OCI-LY7 (cell line): Measurements from ENCODE around the gene ID1. TPM values are rescaled to one million over a fixed set of nuclear protein-coding genes. Genes with fewer than 3 reads are reported as not detected.

Source experiments
- BruUV-seq: library from RNA; stranded (reverse); fragments of 400-500 nt; replicated peaks from 2 replicates; lab custom pipeline; 2021; lab: Mats Ljungman, UMichigan
- CTCF ChIA-PET: fragments of 300-600 bp; sonication (Branson Sonifier 250); formaldehyde crosslinking; loops from one replicate; lab custom pipeline; 2022; ENCODE audit warnings: antibody characterized with exemption; ENCODE audit not compliant: unreplicated experiment; lab: Charles Lee
- POLR2A ChIA-PET: fragments of 300-600 bp; sonication (Branson Sonifier 250); formaldehyde crosslinking; loops from one replicate; lab custom pipeline; 2022; ENCODE audit warnings: antibody characterized with exemption; lab: Charles Lee
- DNase-seq: peaks from one replicate; pipeline ENCODE4 v3.0.0-alpha.2; 2015; ENCODE audit warnings: low spot score
- H2AFZ ChIP-seq: fragments of 200-600 bp; sonication (generic), shearing (Covaris generic); 2 replicates; pipeline ENCODE4 v1.6.1; 2014; ENCODE audit warnings: mild to moderate bottlenecking, antibody characterized with exemption, low read length, moderate library complexity
- H3K27ac ChIP-seq: fragments of 200-600 bp; sonication (generic); 2 replicates; pipeline ENCODE4 v1.5.1; 2014; ENCODE audit warnings: mixed run types, low read depth, mild to moderate bottlenecking, moderate library complexity, low read length, inconsistent platforms; ENCODE audit not compliant: poor library complexity, severe bottlenecking
- H3K36me3 ChIP-seq: fragments of 200-600 bp; sonication (generic); 2 replicates; pipeline ENCODE4 v1.6.1; 2014; ENCODE audit warnings: mild to moderate bottlenecking, antibody characterized with exemption, low read length, moderate library complexity, mixed read lengths; ENCODE audit not compliant: insufficient read depth
- H3K4me1 ChIP-seq: fragments of 200-600 bp; sonication (generic); 2 replicates; pipeline ENCODE4 v1.5.1; 2014; ENCODE audit warnings: mild to moderate bottlenecking, low read length; ENCODE audit not compliant: insufficient read depth, poor library complexity, severe bottlenecking
- H3K4me2 ChIP-seq: fragments of 200-600 bp; sonication (generic); 2 replicates; pipeline ENCODE4 v1.6.1; 2014; ENCODE audit warnings: mild to moderate bottlenecking, low read length
- H3K4me3 ChIP-seq: fragments of 200-600 bp; sonication (generic); 2 replicates; pipeline ENCODE4 v1.5.1; 2014; ENCODE audit warnings: mild to moderate bottlenecking, low read depth, low read length; ENCODE audit not compliant: poor library complexity, severe bottlenecking
- H3K79me2 ChIP-seq: fragments of 200-600 bp; sonication (generic); 2 replicates; pipeline ENCODE4 v1.6.1; 2016; ENCODE audit warnings: low read depth, mild to moderate bottlenecking, low read length, moderate library complexity, mixed read lengths; ENCODE audit not compliant: insufficient read depth
- H3K9me2 ChIP-seq: fragments of 200-600 bp; sonication (generic); 2 replicates; pipeline ENCODE4 v1.6.1; 2016; ENCODE audit warnings: mild to moderate bottlenecking, low read length, mixed read lengths; ENCODE audit not compliant: insufficient read depth
- H3K9me3 ChIP-seq: fragments of 200-600 bp; sonication (generic); 2 replicates; pipeline ENCODE4 v1.6.1; 2014; ENCODE audit warnings: mild to moderate bottlenecking, mixed run types, low read length, mixed read lengths
- H4K20me1 ChIP-seq: fragments of 200-600 bp; sonication (generic); 2 replicates; pipeline ENCODE4 v1.6.1; 2014; ENCODE audit warnings: mild to moderate bottlenecking, antibody characterized with exemption, low read length, moderate library complexity, mixed read lengths; ENCODE audit not compliant: insufficient read depth
- EZH2phosphoT487 ChIP-seq: fragments of 200-600 bp; sonication (generic); IDR thresholded peaks from 2 replicates; pipeline ENCODE4 v1.6.1; 2018; ENCODE audit warnings: low read depth, borderline replicate concordance, mild to moderate bottlenecking, mixed run types, antibody characterized with exemption, low read length, moderate library complexity, mixed read lengths
- intact Hi-C: fragments of 100-400 bp; cut with micrococcal nuclease; formaldehyde crosslinking; loops from one replicate; pipeline ENCODE4 v1.10.0; 2022; ENCODE audit not compliant: unreplicated experiment
- total RNA-seq, 2 experiments: library from RNA; depleted of rRNA in 1 of 2; stranded (reverse); fragments of >200 nt in 1 of 2; shearing (Covaris generic) in 1 of 2; gene quantifications; 2 replicates each; pipeline ENCODE4 v1.2.3, GENCODE V29; 2014 to 2022
- TF ChIP-seq, protein P1 (sequence below): fragments of 200-600 bp; sonication (generic); conservative IDR thresholded peaks from 2 replicates; pipeline ENCODE4 v1.5.1; 2014; ENCODE audit warnings: mild to moderate bottlenecking, antibody characterized with exemption, low read length, moderate library complexity, mixed read lengths

The ID1 gene
- total RNA-seq, 2 experiments from 2014 or later: 3.3 to 3.6 TPM

GRCh38 chr20:31580706-31581105 lies 24.4 kb upstream of the ID1 start:
- no TSS peak for BruUV-seq
- no peaks in the 10 kb centered on the region for H3K4me1 ChIP-seq
- H4K20me1 ChIP-seq: no peaks in the 10 kb centered on the region
- no peak overlapping the region for H3K4me2 ChIP-seq
- TF ChIP-seq, protein P1, sequence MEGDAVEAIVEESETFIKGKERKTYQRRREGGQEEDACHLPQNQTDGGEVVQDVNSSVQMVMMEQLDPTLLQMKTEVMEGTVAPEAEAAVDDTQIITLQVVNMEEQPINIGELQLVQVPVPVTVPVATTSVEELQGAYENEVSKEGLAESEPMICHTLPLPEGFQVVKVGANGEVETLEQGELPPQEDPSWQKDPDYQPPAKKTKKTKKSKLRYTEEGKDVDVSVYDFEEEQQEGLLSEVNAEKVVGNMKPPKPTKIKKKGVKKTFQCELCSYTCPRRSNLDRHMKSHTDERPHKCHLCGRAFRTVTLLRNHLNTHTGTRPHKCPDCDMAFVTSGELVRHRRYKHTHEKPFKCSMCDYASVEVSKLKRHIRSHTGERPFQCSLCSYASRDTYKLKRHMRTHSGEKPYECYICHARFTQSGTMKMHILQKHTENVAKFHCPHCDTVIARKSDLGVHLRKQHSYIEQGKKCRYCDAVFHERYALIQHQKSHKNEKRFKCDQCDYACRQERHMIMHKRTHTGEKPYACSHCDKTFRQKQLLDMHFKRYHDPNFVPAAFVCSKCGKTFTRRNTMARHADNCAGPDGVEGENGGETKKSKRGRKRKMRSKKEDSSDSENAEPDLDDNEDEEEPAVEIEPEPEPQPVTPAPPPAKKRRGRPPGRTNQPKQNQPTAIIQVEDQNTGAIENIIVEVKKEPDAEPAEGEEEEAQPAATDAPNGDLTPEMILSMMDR: no peak
- TF ChIP-seq EZH2phosphoT487: no peak
- no peak overlapping the region for H2AFZ ChIP-seq
- H3K4me3 ChIP-seq: no peak overlapping the region
- H3K9me3 ChIP-seq: no peaks in the 10 kb centered on the region
- H3K36me3 ChIP-seq: no peaks in the 10 kb centered on the region
- H3K79me2 ChIP-seq: no peaks in the 10 kb centered on the region
- H3K9me2 ChIP-seq: no peaks in the 10 kb centered on the region
- no peak for DNase-seq
- ChIA-PET POLR2A (interaction anchor here (0.9 kb wide), 2 partner anchors 11 to 30 kb away, joined by 3 to 6 read pairs; no protein-coding TSS in a partner anchor), CTCF (no interaction called here)
- intact Hi-C loops: no loop called here
- H3K27ac ChIP-seq: no peak overlapping the region

GRCh38 chr20:31581391-31581790 lies 23.7 kb upstream of the ID1 start:
- ChIA-PET POLR2A (no interaction called here), CTCF (no interaction called here)
- no TSS peak for BruUV-seq

More at GRCh38 chr20:31581391-31581790, 23.7 kb upstream of the ID1 start:
- Histone ChIP-seq H3K27ac (no peak overlapping the region), H3K4me3 (no peak overlapping the region), H3K36me3 (no peaks in the 10 kb centered on the region), H3K79me2 (no peaks in the 10 kb centered on the region), H2AFZ (no peak overlapping the region), H3K9me2 (no peaks in the 10 kb centered on the region), H4K20me1 (no peaks in the 10 kb centered on the region), H3K4me2 (no peak overlapping the region), H3K4me1 (no peaks in the 10 kb centered on the region), H3K9me3 (no peaks in the 10 kb centered on the region)
- DNase-seq: no peak
- intact Hi-C loops: no loop called here
- TF ChIP-seq, protein P1: no peak
- TF ChIP-seq EZH2phosphoT487: no peak
